OCI-LY1 (cell line): ENCODE results near the gene SLC26A9.

Experiments used
- CTCF ChIP-seq: fragments of 200-600 bp; sonication (generic), shearing (Covaris generic); IDR thresholded peaks from 2 replicates; pipeline ENCODE4 v1.5.1; 2017; ENCODE audit warnings: mild to moderate bottlenecking, antibody characterized with exemption, low read length, moderate library complexity, mixed read lengths
- EZH2 ChIP-seq: fragments of 200-600 bp; sonication (generic), shearing (Covaris generic); IDR thresholded peaks from 2 replicates; pipeline ENCODE4 v1.8.0; 2017; ENCODE audit warnings: borderline replicate concordance, mixed run types, mild to moderate bottlenecking, antibody characterized with exemption, low read length, moderate library complexity, mixed read lengths

- TF ChIP-seq CTCF (no peak), EZH2 (no peak)
Measured at GRCh38 chr1:205879974-205880373, 63.3 kb downstream of the SLC26A9 start.
